ENCODE measurements around the gene ALOX5AP.

The ALOX5AP gene

GRCh38 chr13:30714629-30715371, 20.5 kb upstream of the ALOX5AP start:
- DNase-seq (ENCODE audit: low spot score) = no peak

GRCh38 chr13:30715372-30715756, 20.0 kb upstream of the ALOX5AP start:
- no peak for DNase-seq (ENCODE audit: low spot score)

- no peak for DNase-seq (ENCODE audit: low spot score)
Measured at GRCh38 chr13:30715837-30716236, 19.5 kb upstream of the ALOX5AP start.

- DNase-seq (ENCODE audit: low spot score) = no peak
Measured at GRCh38 chr13:30718661-30719524, 16.4 kb upstream of the ALOX5AP start.

- no peak for DNase-seq (ENCODE audit: low spot score)
Measured at GRCh38 chr13:30719525-30719914, 15.8 kb upstream of the ALOX5AP start.

GRCh38 chr13:30720172-30720869, 15.0 kb upstream of the ALOX5AP start:
- no peak for DNase-seq (ENCODE audit: low spot score)

GRCh38 chr13:30721936-30722335, 13.4 kb upstream of the ALOX5AP start:
- DNase-seq (ENCODE audit: low spot score) = no peak

- DNase-seq (ENCODE audit: low spot score) = no peak
Measured at GRCh38 chr13:30722361-30722760, 13.0 kb upstream of the ALOX5AP start.

- DNase-seq (ENCODE audit: low spot score) = no peak
Measured at GRCh38 chr13:30724778-30725177, 10.6 kb upstream of the ALOX5AP start.

- DNase-seq (ENCODE audit: low spot score) = no peak
Measured at GRCh38 chr13:30725326-30726085, 9.8 kb upstream of the ALOX5AP start.

- DNase-seq (ENCODE audit: low spot score) = no peak
Measured at GRCh38 chr13:30726192-30726591, 9.2 kb upstream of the ALOX5AP start.

GRCh38 chr13:30727491-30728355, 7.6 kb upstream of the ALOX5AP start:
- no peak for DNase-seq (ENCODE audit: low spot score)

GRCh38 chr13:30729801-30730200, 5.5 kb upstream of the ALOX5AP start:
- DNase-seq (ENCODE audit: low spot score) = no peak

GRCh38 chr13:30730526-30730925, 4.8 kb upstream of the ALOX5AP start:
- peak; percentile 61 for DNase-seq (ENCODE audit: low spot score)

- DNase-seq (ENCODE audit: low spot score) = no peak
Measured at GRCh38 chr13:30731361-30732045, 3.8 kb upstream of the ALOX5AP start.

GRCh38 chr13:30732046-30732390, 3.3 kb upstream of the ALOX5AP start:
- no peak for DNase-seq (ENCODE audit: low spot score)

- no peak for DNase-seq (ENCODE audit: low spot score)
Measured at GRCh38 chr13:30734439-30734838, 904 bp upstream of the ALOX5AP start.

GRCh38 chr13:30735872-30736175, 481 bp downstream of the ALOX5AP start:
- no peak for DNase-seq (ENCODE audit: low spot score)

- no peak for DNase-seq (ENCODE audit: low spot score)
Measured at GRCh38 chr13:30736461-30737320, 1.3 kb downstream of the ALOX5AP start.
